Upper lobe of left lung (tissue), 4 donors: ENCODE results near the gene SPAG8.

Experiments used
- EP300 ChIP-seq, 4 donors: sonication (generic); formaldehyde crosslinking; IDR thresholded peaks; one replicate each; pipeline ENCODE4 v1.5.1; 2017; ENCODE audit warnings: antibody characterized with exemption in 4 of 4, control low read depth in 2 of 4
- POLR2A ChIP-seq, 4 donors: fragments of 450-650 bp; IDR thresholded peaks; one replicate each; pipeline ENCODE4 v1.5.1; 2016 to 2017; ENCODE audit warnings: antibody characterized with exemption in 4 of 4, mild to moderate bottlenecking in 2 of 4
- POLR2AphosphoS5 ChIP-seq, 2 donors: sonication (generic); formaldehyde crosslinking; IDR thresholded peaks; one replicate each; pipeline ENCODE4 v1.5.1; 2017; ENCODE audit warnings: antibody characterized with exemption in 2 of 2
- TF ChIP-seq, protein P1 (sequence below), 6 experiments: fragments of 450-650 bp in 4 of 6; fragments of 200-600 bp in 2 of 6; sonication (generic) in 2 of 6; IDR thresholded peaks; one replicate each; pipeline ENCODE4 v1.5.1; 2016 to 2019; ENCODE audit warnings: antibody characterized with exemption in 6 of 6

DNA sequence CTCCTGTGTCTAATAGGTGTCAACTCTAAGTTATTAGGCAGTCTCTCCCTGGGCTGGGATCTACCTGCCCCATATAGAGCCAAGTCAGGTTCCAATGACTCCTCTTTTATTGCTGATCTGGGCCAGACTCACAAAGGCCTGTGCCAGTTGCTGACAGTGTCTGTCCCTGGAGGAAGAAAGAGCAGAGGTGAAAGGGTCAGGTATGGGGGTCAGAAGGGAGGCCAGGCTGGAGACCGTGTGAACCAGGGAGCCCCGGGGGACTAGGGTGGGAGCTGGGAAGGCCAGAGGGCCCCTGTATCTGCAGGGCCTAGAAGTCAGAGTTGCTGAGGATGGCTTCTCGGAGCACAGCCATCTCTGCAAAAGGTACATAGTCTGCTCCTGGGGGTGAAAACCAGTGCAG is 6.3 kb upstream of the SPAG8 start:
- TF ChIP-seq, protein P1, sequence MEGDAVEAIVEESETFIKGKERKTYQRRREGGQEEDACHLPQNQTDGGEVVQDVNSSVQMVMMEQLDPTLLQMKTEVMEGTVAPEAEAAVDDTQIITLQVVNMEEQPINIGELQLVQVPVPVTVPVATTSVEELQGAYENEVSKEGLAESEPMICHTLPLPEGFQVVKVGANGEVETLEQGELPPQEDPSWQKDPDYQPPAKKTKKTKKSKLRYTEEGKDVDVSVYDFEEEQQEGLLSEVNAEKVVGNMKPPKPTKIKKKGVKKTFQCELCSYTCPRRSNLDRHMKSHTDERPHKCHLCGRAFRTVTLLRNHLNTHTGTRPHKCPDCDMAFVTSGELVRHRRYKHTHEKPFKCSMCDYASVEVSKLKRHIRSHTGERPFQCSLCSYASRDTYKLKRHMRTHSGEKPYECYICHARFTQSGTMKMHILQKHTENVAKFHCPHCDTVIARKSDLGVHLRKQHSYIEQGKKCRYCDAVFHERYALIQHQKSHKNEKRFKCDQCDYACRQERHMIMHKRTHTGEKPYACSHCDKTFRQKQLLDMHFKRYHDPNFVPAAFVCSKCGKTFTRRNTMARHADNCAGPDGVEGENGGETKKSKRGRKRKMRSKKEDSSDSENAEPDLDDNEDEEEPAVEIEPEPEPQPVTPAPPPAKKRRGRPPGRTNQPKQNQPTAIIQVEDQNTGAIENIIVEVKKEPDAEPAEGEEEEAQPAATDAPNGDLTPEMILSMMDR (IDR thresholded peaks at IDR 0.05), result no peak
- TF ChIP-seq EP300 (IDR thresholded peaks at IDR 0.05), result no peak
- TF ChIP-seq POLR2AphosphoS5 (IDR thresholded peaks at IDR 0.05), result no peak
- no peak for TF ChIP-seq POLR2A (IDR thresholded peaks at IDR 0.05)
